HepG2 (cell line): ENCODE results near the gene ATP4B.

Experiments used
- CTCF ChIP-seq: sonication (generic); formaldehyde crosslinking; IDR thresholded peaks from 2 replicates; pipeline ENCODE4 v1.5.0; 2020; ENCODE audit warnings: mild to moderate bottlenecking, missing genetic modification reagents, moderate library complexity
- HMGXB4 ChIP-seq, 2 experiments: sonication (generic) in 1 of 2; formaldehyde crosslinking in 1 of 2; IDR thresholded peaks; 2 replicates each; pipeline versions ENCODE4 v1.4.0 to v1.6.1; 2018 to 2020; ENCODE audit warnings: missing genetic modification reagents in 2 of 2, borderline replicate concordance in 1 of 2, low read depth in 1 of 2, mild to moderate bottlenecking in 1 of 2, missing biosample characterization in 1 of 2
- MYNN ChIP-seq: sonication (generic); formaldehyde crosslinking; IDR thresholded peaks from 2 replicates; pipeline ENCODE4 v1.4.0; 2020; ENCODE audit warnings: mild to moderate bottlenecking, low read depth, missing genetic modification reagents
- SNAI1 ChIP-seq: sonication (generic); formaldehyde crosslinking; IDR thresholded peaks from 2 replicates; pipeline ENCODE4 v1.5.0; 2020; ENCODE audit warnings: mild to moderate bottlenecking, missing genetic modification reagents, borderline replicate concordance
- ZNF225 ChIP-seq: sonication (generic); formaldehyde crosslinking; IDR thresholded peaks from 2 replicates; pipeline ENCODE4 v1.4.0; 2020; ENCODE audit warnings: mild to moderate bottlenecking, missing genetic modification reagents

GRCh38 chr13:113664751-113665596, 7.0 kb upstream of the ATP4B start:
- TF ChIP-seq HMGXB4 (CRISPR knock-in tag; IDR thresholded peaks at IDR 0.05; ENCODE audit: borderline replicate concordance in 1 of 2, low read depth in 1 of 2) (no peak), ZNF225 (CRISPR knock-in tag) (no peak), CTCF (CRISPR knock-in tag) (no peak), SNAI1 (no peak), MYNN (CRISPR knock-in tag) (no peak)
